Lower leg skin (tissue), 3 donors: ENCODE data around the gene ADAMTS16.

Source experiments
- POLR2A ChIP-seq, 2 donors: fragments of 450-650 bp; IDR thresholded peaks; one replicate each; pipeline ENCODE4 v1.6.1; 2016 to 2017; ENCODE audit warnings: antibody characterized with exemption in 2 of 2, mild to moderate bottlenecking in 1 of 2, moderate library complexity in 1 of 2
- TF ChIP-seq, protein P1 (sequence below), 3 donors: fragments of 450-650 bp; IDR thresholded peaks; one replicate each; pipeline ENCODE4 v1.5.1; 2016; ENCODE audit warnings: antibody characterized with exemption in 3 of 3, mild to moderate bottlenecking in 3 of 3, moderate library complexity in 2 of 3

DNA sequence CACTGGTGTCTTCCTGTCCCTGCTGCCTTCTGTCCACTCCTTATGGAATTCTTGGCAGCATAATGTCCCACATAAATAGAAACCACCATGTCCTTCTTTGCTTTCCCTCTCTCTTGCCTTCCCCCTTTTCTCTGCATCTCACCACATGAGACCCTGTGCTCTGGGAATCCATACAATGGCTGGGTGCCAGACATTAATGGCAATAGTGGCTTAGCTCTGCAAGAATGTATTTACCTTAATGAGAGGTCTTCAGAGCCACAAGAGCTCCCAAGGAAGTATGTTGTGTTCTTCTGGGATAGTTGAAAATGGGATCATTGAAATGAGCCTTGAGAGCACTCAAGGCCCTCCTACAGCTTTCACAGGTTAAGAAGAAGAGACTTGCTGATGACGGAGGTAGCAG lies 58.7 kb downstream of the ADAMTS16 start:
- TF ChIP-seq, protein P1, sequence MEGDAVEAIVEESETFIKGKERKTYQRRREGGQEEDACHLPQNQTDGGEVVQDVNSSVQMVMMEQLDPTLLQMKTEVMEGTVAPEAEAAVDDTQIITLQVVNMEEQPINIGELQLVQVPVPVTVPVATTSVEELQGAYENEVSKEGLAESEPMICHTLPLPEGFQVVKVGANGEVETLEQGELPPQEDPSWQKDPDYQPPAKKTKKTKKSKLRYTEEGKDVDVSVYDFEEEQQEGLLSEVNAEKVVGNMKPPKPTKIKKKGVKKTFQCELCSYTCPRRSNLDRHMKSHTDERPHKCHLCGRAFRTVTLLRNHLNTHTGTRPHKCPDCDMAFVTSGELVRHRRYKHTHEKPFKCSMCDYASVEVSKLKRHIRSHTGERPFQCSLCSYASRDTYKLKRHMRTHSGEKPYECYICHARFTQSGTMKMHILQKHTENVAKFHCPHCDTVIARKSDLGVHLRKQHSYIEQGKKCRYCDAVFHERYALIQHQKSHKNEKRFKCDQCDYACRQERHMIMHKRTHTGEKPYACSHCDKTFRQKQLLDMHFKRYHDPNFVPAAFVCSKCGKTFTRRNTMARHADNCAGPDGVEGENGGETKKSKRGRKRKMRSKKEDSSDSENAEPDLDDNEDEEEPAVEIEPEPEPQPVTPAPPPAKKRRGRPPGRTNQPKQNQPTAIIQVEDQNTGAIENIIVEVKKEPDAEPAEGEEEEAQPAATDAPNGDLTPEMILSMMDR (IDR thresholded peaks at IDR 0.05): no peak
- no peak for TF ChIP-seq POLR2A (IDR thresholded peaks at IDR 0.05)
